ENCODE results near the gene SH3GL1. TPM values are rescaled to one million over a fixed set of nuclear protein-coding genes. Genes with fewer than 3 reads are reported as not detected.
A peak's percentile ranks its signal among the peaks of the same experiment; 100 is the strongest.

The SH3GL1 gene
- total and polyA plus RNA-seq, 2 experiments from 2014 or later, result 73.1 to 89.5 TPM

GRCh38 chr19:4442819-4443146 lies 42.4 kb upstream of the SH3GL1 start:
- Histone ChIP-seq H4K20me1 (replicated peaks; ENCODE audit: insufficient read depth) (peaks cover 43% of the 10 kb centered on the region), H3F3A (replicated peaks; ENCODE audit: low read depth) (peaks cover 34% of the 10 kb centered on the region; the same call in 1 of the 2 replicates), H3K4me2 (no peak overlapping the region), H3K4me3 (no peak overlapping the region), H3K79me2 (replicated peaks; ENCODE audit: insufficient read depth) (peaks cover 16% of the 10 kb centered on the region; the same call in 1 of the 2 replicates), H3K36me3 (ENCODE audit: insufficient read depth) (peaks cover 23% of the 10 kb centered on the region), H3K27ac (ENCODE audit: low read depth) (0 out of 2 replicates have a peak overlapping the region, but pooled peaks have one; percentile 5), H2AFZ (no peak overlapping the region), H3K4me1 (ENCODE audit: insufficient read depth) (no peaks in the 10 kb centered on the region), H3K27me3 (ENCODE audit: insufficient read depth) (no peaks in the 10 kb centered on the region), H3K9me2 (ENCODE audit: insufficient read depth) (no peaks in the 10 kb centered on the region)
- Mint-ChIP-seq H3K36me3 (ENCODE audit: low read depth) (peaks cover 57% of the 10 kb centered on the region), H3K27ac (no peak overlapping the region), H3K27me3 (ENCODE audit: insufficient read depth, low read depth, poor library complexity) (peaks cover 32% of the 10 kb centered on the region), H3K4me1 (peaks cover 10% of the 10 kb centered on the region; the same call in 2 of the 3 replicates), H3K4me3 (no peak overlapping the region), H3K9me3 (no peaks in the 10 kb centered on the region)
- ATAC-seq, result no peak
- no peak for TF ChIP-seq CREB1 (CRISPR knock-in tag; IDR thresholded peaks at IDR 0.05; ENCODE audit: low read depth)
- no peak for TF ChIP-seq JUNB (IDR thresholded peaks at IDR 0.05; ENCODE audit: unreplicated experiment)
- TF ChIP-seq EZH2phosphoT487 (IDR thresholded peaks at IDR 0.05; ENCODE audit: unreplicated experiment), result no peak
- TF ChIP-seq CTCF (conservative IDR thresholded peaks at IDR 0.05; ENCODE audit: low read depth in 2 of 2), result no peak
- TF ChIP-seq STAT1 (IDR thresholded peaks at IDR 0.05; ENCODE audit: unreplicated experiment), result no peak
- TF ChIP-seq EZH2 (IDR thresholded peaks at IDR 0.05; ENCODE audit: low read depth, unreplicated experiment), result no peak
- no peak for TF ChIP-seq ETS1 (IDR thresholded peaks at IDR 0.05)
- no peak for TF ChIP-seq ZNF114 (CRISPR knock-in tag; IDR thresholded peaks at IDR 0.05)
- no peak for TF ChIP-seq NANOG (IDR thresholded peaks at IDR 0.05; ENCODE audit: borderline replicate concordance)
- TF ChIP-seq ZNF462 (CRISPR knock-in tag; IDR thresholded peaks at IDR 0.05), result no peak
- no peak for TF ChIP-seq ZNF331 (CRISPR knock-in tag; IDR thresholded peaks at IDR 0.05; ENCODE audit: low read depth)
- no peak for TF ChIP-seq REST (IDR thresholded peaks at IDR 0.05; ENCODE audit: unreplicated experiment)
- TF ChIP-seq POLR2AphosphoS5 (IDR thresholded peaks at IDR 0.05; ENCODE audit: low read depth), result no peak
- DNase-seq (ENCODE audit: low spot score), result no peak
